Measurements from ENCODE around the gene ADGRG2.

Gene ADGRG2

DNA sequence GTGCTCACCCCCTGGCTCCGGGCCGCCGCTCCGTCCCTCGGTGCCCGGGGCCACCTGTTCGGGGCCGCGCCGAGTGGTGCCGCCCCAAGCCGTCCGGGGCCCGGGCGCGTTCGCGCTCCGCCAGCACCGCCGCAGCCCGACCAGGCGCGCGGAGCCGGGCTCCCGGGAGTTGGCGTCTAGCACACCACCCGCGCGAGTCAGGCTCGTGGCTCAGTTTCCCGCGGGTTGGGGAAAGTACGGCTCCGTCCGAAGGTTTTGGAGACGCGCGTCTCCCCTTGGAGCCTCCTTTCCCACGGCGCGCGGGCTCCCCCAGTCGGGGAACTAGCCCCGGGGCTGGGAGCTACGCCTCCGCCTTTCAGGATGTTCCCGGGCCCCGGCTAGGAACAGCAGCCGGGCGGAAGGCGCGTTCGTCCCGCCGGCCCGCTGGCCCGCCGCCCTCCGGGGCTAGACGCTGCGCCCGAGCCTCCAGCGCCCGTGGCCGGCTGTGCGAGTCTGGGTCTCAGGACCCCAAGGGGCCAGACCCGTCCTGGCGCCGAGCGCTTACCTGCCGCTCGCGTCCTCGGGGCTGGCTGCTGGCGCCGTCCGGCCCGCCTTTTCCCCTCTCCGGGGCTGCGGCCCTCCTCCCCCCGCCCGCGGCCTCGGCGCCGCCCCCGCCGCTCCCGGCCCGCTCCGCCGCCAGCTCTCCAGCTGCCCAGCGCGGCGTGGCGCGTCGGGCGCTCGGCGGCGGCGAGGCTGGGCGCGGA, at the start of gene ADGRG2:
TSS of gene ADGRG2 (minus strand) at position 571 of the 743 bp plus-strand sequence. CDS start 53,634 bp downstream, outside the sequence.
- no peak for DNase-seq

- DNase-seq, result no peak
Measured at GRCh38 chrX:19168609-19169008, 46.3 kb upstream of the ADGRG2 start.

GRCh38 chrX:19162851-19163250, 40.6 kb upstream of the ADGRG2 start:
- DNase-seq, result no peak

DNA sequence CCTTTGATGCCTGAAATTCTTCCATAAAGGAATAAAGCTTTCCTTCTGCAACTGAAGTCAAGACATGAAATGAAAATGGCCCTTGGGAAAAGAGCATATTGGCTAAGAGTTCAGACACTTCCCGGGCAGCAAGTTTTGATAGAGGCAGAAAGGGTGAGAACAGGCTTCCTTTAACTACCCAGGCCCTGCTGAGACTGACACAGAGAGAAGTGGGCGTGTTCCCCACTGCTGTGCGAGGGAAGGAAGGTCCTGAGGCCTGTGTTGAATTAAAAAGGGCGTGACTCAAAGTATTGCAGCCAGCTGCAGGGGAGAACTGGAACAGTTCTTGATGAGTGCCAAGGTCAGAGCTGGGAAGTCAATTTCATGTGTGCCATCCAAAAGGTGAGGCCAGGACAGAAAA, 33.9 kb upstream of the ADGRG2 start:
- DNase-seq, result no peak

DNA sequence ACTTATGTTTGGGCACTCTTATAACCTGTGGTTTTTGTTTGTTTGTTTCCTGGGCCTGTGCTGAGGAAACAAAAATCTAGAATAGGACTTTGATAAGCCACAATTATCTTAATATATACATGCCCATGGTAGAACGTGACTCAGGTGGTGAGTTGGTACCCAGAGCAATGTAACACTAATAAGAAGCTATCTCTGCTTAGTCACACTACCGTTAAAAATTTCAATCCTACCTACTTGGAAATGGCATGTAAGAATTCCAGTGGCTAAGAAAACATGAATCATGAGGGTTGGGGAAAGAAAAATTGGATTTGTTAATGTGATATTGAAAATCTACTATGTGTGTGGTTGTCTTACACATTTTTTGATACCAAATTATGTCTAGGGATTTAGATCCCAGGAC, 30.5 kb upstream of the ADGRG2 start:
- DNase-seq, result no peak

DNA sequence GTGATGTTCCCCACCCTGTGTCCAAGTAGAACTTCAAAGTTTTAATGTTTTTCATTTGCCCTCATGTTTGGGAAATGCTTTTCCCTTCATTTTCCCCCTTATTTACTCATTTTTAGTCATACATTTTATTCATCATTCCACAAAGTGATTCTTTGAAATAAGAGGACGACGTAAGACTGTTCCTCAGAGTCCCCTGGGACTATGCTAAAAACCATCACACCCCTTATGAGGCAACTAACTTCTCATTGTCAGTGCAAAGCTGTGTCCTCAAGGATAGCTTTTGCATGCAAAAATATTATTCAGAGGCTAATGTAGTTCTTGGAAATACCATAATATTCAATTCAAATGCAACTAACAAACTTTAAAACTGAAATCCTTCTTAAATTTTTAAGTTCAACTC, 14.8 kb upstream of the ADGRG2 start:
- no peak for DNase-seq

DNA sequence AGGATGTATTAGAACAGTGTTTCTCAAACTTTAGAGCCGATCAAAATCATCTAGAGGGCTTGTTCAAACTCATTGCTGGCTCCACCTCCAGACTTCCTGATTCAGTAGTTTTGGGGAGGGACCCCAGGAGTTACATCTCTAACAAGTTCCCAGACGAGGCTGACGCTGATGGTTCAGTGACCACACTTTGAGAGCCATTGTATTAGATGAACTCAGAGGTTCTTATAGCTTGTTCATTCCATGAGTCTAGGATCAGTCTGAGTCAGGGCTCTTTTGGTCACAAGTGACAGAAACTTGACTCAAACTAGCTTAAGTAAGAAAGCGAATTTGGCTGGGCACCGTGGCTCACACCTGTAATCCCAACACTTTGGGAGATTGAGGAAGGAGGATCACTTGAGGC, 11.5 kb upstream of the ADGRG2 start:
- DNase-seq, result no peak

GRCh38 chrX:19133231-19133630, 11.0 kb upstream of the ADGRG2 start:
- no peak for DNase-seq

- DNase-seq, result no peak
Measured at GRCh38 chrX:19130628-19131027, 8.4 kb upstream of the ADGRG2 start.

DNA sequence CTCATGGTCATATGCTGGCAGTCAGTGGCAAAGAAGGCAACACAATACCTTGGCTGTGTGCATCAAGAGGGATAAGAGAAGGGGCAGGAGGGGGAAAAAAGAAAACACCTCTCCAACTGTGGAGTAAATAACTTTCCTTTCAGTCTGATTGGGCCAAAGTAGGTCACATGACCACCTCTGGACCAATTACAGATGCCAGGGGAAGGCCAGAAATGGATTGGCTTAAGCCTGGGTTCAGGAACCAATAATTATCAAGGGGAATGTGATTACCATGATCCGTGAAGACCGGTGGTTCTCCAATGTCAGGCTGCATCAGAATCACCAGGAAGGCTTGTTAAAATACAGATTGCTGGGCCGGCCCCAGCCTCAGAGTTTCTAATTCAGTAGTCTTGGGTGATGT, 7.4 kb upstream of the ADGRG2 start:
- no peak for DNase-seq

GRCh38 chrX:19127649-19128168, 5.4 kb upstream of the ADGRG2 start:
- no peak for DNase-seq

- no peak for DNase-seq
Measured at GRCh38 chrX:19122641-19123009, 357 bp upstream of the ADGRG2 start.

- DNase-seq, result no peak
Measured at GRCh38 chrX:19121466-19121865, 802 bp downstream of the ADGRG2 start.

- DNase-seq, result no peak
Measured at GRCh38 chrX:19110642-19111041, 11.6 kb downstream of the ADGRG2 start.

DNA sequence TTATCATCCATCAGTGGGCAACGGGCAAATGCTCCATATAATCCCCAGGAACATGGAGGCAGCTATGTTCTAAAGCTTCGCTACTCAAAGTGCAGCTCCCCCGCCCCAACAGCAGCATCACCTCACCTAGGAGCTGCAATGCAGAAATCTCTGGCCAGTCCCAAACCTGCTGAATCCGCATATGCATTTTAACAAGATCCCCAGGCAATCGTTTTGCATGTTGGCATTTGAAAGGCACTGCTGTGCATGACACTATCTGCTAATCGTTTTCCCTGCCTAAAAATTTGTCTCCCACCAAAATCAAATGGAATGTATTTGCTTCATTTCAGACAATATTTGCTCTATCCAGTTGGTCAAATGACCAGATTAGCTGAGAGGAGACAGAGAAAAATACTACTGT, 15.2 kb downstream of the ADGRG2 start:
- DNase-seq, result no peak

DNA sequence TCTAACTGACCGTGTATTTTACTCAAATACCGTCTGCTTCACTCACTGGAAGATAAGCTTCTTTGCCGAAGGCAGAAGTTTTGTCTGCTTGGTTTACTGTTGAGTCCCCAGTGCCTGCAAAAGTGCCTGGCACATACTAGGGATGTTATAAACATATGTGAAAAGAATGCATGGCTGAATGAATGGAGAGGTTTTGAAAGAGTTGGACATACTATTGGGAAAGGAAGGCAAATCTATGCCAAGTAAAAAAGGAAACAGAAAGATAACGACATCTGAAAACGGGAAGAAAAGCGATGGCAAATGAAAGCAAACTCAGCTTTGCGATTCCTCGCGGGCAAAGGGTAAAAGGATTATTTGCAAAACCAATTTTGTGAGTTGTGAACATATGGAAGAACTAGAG, 21.7 kb downstream of the ADGRG2 start:
- no peak for DNase-seq

- no peak for DNase-seq
Measured at GRCh38 chrX:19097553-19098283, 24.6 kb downstream of the ADGRG2 start.

- DNase-seq, result no peak
Measured at GRCh38 chrX:19096586-19096985, 25.7 kb downstream of the ADGRG2 start.

DNA sequence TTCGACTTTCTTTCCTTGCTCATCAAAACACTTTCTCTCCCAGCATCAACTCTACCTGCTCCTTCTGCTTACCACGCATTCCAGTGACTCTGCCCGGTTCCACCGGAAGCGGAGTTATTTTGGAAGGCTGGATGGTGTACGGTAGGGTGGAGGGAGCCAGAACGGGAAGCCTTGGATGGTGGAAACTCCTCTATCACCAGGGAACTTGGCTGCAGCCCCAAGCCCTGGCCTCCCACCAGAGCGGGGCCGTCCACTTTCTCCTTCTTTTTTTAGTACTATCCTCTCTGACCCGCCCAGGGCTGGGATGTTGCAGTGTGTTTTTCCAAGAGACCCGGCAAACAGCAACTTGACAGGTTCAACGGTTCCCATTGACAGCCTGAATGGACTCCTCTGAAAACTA, 27.6 kb downstream of the ADGRG2 start:
- no peak for DNase-seq

GRCh38 chrX:19091596-19091995, 30.7 kb downstream of the ADGRG2 start:
- DNase-seq, result no peak

GRCh38 chrX:19089555-19090040, 32.7 kb downstream of the ADGRG2 start:
- no peak for DNase-seq

GRCh38 chrX:19086102-19086772, 36.0 kb downstream of the ADGRG2 start:
- no peak for DNase-seq

- DNase-seq, result no peak
Measured at GRCh38 chrX:19085666-19086065, 36.6 kb downstream of the ADGRG2 start.

DNA sequence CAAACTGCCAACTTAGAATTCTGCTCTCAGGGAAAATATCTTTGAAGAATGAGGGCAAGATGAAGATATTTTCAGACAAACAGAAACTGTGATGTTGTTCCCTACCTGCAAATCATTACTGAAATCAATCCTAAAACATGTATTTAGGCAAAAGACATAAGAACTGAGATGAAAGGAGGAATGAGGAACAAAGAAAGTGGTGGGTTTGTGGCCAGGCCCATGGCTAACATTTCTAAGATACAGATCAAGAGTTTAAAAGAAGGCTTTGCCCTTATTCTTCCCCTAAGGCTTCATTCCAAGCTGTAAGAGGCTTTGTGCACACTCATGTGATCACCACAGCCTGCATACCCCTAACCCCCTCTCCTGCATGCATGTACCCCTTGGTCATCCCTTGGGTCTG, 46.5 kb downstream of the ADGRG2 start:
- DNase-seq, result no peak
